HG03457 (cell line): ENCODE measurements around the gene PITX1.

Source experiments
- ATAC-seq: cut with Tn5 transposase; IDR thresholded peaks from one replicate; pipeline ENCODE4 v1.9.1; 2021; ENCODE audit warnings: moderate number of reproducible peaks; ENCODE audit not compliant: unreplicated experiment

The PITX1 gene

DNA sequence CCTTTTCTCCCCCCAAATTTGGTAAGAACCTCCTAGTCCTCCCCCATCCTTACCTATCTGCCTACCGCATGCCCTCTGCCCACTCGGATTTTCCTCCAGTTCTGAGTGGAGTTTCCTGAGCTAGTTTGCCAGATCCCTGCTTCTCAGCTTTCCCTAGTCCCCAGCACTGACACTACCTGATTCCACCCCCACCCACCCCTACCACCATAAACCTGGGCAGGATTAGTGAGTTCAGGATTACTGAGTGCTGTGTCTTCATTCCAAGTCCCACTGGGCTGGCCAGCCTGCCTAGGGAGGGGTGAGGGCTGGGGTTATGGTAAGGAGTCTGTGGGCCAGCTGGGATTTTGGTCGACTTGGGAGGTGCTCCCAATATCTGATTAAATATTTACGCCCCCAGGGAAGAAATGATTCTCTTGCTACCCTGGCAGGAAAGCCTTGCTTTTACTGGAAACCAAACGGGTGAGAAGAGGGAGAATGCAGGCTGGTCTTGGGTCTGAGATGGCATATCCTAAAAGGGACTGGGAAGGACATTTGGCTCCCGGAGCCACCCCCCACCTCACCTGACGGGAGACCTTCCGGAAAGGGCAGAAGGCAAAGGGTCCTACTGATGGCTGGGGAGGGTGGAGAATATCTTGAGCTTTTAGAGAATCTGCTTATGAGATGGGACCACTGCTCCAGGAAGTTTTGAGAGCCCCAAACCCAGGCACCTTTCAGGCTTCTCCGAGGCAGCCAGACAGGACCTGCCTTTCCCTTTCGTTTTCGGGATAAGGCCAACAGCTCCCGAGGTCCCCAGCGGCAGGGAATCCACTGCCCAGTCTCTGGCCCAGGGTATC is 3.7 kb downstream of the PITX1 start:
- no peak for ATAC-seq

DNA sequence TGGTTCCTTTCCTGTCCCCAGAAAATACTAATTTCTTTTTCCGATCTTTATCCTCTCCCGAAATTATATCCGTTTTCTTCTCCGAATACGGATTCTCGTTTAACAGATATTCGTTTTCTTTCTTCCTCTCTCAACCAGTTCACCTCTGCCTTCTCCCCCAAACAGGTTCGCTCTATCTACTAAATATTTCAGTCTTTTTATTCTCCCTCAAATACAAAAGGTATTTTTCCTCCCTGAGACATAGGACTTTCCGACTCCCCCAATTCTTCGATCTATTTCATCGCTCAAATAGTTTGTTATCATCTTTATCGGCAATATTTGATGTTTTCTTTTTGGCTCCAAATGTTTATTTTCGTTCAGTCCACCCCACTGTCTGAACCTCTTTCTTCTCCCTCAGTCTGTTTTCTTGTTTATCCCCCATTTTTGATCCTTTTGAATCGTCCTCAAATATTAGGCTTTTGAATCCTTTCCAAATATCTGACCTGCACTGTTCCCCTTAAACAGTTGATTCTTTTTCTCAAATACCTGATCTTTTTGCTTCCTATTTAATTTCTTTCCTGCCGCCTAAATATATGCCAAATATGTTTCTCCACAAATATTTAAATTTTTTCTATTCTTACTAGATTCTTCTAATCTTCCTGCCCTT is 4.4 kb downstream of the PITX1 start:
- no peak for ATAC-seq

DNA sequence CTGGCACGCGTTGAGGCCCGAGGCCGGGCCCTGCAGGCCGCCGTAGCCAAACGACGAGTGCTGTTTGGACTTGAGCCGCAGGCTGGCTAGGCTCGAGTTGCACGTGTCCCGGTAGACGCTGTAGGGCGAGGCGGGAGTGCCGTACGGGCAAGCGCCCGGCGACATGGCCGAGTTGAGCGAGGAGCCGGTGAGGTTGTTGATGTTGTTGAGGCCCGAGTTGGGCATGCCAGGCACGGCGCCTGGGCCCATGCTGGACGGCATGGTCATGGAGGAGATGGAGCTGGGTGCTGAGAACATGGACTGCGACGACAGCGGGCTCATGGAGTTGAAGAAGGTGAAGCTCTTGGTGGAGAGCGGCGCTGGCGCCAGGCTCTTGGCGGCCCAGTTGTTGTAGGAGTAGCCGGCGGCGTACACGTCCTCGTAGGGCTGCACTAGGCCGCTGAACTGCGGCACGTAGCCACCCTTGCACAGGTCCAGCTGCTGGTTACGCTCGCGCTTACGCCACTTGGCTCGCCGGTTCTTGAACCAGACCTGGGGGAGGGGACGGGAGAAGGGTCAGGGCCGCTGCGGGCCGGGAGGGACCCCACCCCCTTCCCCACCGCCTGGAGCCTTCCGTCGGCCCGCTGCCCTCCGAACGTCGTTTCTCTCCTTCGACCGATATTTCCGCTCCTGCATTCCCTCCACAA is 5.1 kb downstream of the PITX1 start:
- no peak for ATAC-seq

DNA sequence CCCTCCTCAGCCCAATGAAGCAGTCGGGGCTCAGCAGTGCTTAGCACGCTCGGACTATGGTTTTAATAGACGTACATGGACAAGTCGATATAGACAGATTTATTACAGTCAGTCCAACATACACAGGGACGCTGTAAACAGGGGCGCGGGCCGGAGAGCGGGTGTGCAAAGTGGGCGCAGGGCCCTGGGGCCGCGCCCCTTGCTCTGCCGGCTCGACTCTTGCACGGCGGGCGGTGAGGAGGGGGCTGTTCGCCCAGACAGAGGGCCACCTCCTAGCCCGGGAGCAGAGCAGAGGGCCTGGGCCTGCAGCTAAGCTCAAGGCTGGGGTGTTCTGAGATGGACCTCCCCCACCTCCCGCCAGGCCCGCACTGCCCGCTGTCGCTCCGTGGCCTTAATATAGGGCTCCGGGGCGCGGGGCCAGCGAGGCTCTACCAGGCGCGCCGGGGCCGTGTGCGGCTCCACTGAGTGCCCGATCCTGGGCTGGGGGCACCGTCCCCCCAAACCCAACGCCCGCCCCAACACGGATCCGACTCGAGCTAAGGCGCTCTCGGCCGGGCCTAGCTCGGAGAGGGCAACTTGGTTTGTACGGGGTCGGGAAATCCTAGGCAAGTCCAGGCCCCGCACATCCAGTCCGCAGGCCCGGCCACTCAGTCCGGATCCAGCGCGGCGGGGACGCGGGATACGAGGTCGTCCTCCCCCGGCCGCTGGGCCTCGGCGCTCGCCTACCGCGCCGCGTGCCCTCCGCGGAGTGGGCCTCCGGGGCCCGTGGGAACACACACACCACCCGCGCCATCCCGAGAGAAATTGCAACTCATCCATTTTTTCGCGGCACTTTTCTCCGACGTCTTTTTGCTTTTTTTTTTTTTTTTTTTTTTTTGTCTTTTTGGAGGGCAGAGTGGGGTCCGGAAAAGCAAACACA is 6.1 kb downstream of the PITX1 start:
- ATAC-seq, result no peak

DNA sequence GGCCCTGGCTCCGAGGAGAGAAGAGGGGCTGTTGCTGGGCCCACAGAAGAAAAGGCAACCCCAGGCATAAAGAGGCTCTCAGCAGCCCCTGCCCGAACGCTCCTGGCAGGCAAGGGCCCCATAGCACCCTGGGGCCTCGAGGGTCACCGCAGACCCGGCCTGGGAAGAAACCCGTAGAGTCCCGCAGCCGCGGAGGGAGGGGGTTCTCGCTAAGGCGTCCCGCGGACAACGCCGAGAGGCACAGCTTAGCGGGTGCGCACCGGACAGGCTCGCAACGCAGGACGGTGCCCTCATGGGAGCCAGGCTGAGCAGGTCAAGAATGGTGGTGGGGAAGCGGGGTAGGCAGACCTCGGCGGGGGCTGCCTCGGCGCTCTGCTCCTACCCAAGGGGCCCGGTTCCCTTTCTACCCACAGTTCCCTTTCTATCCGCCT is 6.7 kb downstream of the PITX1 start:
- no peak for ATAC-seq

DNA sequence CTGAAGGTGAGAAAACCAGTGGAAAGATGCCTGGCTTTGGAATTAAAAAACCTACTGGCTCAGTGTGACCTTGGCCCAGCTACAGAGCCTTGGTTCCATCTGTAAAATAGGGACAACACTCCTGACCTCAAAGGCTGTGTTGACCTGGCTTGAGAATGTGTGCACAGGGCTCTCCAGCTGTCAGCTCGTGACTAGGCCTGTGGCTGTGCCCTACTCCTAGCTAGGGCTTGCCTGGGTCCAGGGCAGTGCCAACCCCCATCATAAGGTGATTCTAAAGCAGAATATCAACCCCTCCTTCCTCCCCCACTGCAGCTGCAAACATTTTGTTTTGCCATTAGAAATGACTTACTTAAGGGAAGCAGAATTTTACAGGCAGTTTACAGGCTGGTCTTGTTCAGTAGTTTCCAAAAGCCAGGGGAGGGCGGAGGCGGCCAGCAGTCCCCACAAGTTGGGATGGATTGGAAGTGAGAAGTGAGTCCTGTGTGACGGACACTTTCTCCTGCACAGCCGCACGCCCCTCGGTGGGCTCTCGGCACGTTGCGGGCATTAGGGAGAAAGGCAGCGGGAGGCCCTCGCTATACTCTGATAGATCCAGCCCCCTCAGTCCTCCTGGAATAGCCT is 7.3 kb downstream of the PITX1 start:
- ATAC-seq, result no peak

DNA sequence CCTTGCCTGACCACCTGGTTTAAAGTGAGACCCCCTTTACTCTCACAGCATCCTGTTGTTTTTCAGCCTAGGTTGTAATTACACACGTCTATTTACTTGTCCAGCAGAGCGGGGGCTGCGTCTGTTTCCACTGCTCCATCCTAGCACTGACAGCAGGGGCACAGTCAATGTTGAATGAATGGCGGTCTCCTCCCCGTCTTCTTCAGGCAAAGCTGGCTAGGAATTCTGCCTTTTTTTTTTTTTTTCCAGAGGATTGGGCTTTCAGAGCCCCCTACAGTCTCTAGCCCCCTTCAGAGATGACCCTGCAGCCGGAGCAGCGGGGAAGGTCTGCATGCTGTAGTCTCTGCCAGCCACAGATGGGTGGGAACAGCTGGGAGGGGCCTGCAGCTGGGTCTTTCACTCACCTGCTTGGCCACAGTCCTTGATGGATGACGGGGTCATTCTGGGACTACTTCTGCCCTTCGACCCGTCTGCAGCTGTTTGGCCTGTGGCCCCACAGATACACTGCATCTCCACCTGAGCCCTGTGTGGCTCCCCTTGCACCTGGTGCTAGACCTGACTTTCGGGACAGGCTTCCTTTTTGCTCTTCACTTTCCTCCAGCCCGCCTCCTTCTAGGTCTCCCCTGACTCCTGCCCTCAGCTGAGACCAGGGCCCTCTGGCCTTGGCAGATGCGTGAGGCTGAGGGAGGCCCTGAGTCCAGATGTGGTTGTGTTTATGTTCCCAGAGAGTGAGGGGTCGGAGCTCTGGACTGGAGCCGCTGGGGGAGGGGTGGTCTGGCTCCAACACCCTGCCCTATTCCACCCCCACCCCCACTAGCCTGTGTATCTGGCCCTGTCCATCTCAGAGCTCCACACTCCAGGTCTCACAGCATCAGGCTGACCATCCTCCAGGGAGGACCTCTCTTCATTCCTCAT is 8.0 kb downstream of the PITX1 start:
- no peak for ATAC-seq

DNA sequence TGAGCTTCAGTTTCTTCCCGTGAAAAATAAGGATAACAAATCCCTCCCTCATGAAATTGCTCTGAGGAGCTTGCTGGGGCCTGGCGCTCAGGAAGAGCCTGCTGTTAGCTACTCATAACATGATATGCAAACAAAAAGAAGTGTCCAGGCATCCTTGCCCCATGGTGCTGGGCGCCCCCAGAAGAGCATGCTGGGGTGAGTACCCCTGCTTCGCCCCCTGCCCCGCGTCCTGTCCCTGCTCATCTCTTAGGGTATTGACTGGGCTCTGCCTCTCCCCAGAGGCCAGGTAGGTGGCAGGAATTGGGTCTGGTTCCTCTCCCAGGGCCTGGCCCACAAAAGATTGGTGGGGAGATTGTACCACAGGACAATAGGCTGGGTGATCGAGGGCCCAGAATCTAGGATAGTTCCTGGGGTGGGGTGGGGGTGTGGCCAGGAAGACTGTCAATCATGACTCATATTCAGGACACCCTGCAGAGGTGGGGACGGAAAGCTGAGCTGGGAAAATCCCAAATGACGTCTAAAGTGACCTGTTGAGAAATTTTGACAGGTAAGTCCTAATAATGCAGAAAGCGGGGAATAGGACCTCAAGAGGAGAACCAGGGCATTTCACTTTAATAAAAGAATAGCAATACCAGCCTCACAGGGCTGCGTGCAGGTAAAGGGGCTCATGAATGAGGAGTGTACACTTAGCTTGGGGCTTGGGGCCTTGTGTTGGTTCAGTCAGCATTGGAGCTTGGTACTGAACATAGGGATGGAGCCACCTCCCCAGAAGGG is 8.9 kb downstream of the PITX1 start:
- ATAC-seq, result no peak

DNA sequence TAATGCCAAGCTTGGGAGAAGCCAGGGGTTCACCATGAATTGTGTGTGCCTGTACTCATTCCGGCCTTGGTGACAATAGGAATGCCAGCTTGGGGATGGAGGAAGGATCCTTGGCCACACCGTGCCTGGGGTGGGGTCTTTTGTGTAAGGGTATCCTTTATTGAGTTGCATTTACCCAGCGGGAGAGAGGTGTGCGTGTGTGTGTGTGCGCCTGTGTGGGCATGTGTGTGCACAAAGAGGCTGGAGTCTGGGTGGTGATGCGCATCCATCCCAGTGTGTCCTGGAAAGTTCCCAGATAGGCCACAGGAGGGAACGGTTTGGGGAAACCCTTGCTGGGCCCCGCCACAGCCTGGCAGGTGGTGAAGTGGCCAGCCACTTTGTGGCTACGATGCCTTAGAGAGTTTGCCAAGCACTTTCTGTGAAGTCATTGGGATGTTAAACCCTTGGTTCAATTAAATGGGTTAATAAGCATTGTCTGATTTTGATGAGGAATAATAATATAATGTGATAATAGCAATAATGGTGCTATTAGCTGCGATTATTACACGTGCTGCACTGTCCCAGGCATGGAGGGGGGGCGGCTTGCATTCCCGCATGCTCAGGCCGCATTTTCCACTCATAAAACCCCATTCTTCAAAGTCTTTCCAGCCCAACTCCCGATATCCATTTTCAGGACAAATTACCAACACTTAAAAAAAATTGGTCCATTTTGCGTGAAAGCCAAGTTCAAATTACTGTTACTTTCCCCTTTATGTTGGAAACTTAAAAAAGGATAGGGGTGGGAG is 13.7 kb downstream of the PITX1 start:
- ATAC-seq, result no peak

DNA sequence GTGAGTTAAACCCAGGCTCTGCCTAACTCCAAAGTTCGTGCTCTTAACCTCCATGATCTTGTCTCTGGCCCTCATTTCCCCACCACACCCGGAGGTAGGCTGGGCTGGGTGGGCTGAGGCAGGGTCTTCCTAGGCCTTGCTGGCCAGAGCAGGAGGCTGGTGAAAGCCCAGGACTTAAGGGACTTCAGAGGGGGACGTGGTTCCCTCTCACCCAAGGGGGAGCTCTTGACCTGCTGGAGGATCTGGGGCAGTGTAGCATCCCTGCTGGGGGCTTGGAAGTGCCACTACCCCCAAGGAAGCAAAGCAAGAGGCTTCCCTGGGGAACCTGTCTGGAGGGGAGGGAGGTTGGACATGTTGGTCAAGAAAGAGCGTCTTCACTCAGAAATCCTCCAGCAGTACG is 14.7 kb downstream of the PITX1 start:
- ATAC-seq, result no peak

DNA sequence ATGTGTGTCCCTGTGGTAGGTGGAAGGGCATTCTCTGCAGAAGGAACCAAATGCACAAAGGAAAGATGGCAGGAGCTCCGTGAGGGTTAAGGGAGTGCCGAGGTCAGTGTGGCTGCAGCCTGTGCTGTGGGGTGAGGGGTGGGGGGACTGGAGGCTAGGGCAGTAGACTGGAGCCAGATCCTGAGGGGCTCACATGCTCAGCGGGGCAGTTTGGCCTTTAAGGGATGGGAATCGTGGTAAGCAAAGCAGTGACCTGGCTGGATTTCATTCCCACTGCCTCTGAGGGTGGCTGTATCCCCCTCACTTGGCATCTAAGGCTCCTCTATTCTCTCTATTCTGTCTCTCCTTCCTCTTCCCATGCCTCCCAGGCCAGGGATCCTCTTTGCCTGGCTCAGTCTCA is 15.6 kb downstream of the PITX1 start:
- no peak for ATAC-seq

DNA sequence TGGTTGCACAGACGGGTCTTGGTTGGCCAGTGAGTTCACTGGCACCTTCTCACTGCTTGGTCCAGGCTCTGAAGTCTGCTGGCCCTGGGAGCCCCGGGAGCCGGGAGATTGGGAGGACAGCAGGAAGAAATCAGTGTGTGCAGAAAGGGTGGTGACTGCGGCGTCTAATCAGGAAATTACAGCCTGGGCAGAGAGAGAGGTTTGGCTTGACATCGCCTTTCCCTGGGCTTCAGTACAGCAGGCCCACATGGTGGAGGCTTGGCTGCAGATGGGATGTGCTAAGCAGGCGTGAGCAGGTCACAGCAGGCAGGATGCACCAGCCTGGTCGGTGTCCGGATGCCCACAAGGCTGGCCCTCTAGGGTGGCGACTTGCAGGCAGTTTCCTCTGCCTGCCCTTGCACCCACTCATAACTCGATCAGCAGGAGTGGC is 17.2 kb downstream of the PITX1 start:
- no peak for ATAC-seq

DNA sequence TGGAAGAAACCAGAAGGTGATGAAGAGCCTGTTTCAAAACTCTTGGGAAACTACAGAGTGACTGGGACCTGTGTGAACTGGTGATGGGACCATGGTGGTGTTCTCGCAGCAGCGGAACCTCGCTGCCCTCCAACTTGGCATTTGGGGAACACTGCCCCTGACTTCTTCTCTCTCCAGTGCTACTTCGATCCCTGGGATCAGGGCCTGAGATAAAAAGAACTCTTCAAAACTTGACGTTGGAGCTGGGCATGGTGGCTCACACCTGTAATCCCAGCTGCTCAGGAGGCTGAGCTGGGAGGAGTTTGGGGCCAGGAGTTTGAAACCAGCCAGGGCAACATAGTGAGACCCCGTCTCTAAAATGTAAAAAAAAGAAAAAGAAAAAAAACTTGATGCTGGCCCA is 18.1 kb downstream of the PITX1 start:
- no peak for ATAC-seq

DNA sequence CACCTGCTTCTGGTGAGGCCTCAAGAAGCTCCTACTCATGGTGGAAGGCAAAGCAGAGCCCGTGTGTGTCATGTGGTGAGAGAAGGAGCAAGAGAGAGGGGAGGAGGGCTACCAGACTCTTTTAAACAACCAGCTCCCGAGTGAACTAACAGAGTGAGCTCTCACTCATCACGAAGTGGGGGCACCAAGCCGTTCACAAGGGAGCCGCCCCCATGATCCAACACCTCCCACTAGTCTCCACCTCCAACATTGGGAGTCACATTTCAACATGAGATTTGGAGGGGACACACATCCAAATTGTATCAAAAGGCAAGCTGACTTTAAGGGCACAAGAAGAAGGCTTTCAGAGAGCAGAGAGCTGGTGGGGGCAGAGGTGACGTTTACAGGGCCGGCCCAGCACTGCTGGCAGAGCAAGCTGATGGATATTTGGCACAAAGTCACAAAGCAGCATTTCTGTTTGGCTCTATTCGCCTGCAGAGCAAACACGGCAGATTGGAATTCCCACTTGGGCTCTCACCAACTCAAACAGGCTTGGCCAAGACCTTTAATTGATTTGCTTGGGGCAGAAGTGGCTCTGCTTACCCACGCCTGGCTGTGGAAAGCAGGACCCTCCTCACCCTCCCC is 20.0 kb downstream of the PITX1 start:
- no peak for ATAC-seq

DNA sequence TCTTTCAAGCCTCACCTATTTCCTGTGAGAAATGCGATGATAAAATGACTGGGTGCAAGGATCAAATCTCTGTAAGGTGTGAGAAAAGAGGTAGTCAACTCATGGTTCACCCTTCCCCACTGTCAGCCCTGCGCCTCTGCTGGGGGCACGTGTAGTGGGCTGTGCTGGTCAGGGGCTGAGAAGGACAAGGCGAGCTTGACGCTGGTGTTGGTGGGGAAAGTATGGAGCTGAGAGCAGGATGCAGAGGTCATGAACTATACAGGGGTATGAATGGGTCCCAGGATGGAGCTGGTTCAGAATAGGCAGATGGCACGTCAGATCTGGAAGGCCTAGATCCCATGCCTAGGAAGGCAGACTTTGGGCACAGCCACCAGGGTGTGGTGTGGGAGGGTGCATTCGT is 20.6 kb downstream of the PITX1 start:
- no peak for ATAC-seq

DNA sequence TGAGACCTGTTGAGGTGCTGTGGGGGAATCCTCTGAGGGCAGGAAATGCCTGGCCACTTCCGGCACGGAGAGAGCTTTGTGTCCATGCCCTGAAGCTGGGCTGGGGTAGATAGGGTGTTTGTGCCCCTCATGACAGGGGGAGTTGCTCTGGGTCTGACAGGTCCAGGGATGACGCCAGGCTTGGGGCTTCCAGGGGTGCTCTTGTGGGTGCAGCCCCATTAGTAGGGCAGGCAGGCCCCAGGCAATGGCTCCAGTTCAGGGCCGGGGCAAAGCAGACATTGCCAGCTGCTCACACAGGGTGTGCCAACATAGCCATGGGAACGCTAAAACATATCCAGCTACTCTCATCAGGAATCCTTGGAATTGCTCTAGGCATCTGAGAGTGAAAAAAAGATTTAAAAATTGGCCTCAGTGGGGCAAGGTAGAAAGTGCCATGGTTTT is 21.1 kb downstream of the PITX1 start:
- no peak for ATAC-seq

DNA sequence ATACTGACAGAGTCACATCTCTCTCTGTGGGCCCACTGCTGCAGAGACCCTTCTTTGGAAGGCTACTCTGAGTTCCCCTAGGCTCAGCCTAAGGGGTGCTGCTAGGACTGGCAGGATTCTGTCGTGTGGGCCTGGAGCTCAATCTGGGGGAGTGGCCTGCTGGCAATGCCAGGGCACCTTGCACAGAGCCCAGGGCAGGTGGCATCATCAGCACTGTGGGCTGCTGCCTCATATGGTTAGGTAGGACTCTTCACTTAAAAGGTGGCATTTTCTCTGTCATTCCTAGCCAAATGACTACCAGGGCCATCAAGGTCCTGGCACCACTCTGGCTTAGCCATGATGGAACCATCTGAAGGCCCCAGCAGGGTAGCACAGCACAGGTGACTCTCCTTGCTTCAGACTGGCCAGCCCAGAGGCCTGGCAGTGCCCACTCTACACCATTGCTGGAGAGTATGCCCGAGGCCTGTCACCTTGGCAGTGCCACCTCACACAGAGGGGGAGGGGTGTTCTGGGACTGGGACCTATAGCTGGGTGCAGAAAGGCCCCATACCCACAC is 21.9 kb downstream of the PITX1 start:
- ATAC-seq, result no peak
